Neural cell (in vitro differentiated cells): ENCODE data around the gene MALL. TPM values are rescaled to one million over a fixed set of nuclear protein-coding genes. Genes with fewer than 3 reads are reported as not detected.

Experiments used
- H2AFZ ChIP-seq: fragments of 200-600, 300-800 bp; sonication (generic), shearing (Covaris generic); 2 replicates; pipeline ENCODE4 v1.6.0; 2014; ENCODE audit warnings: low read depth, mild to moderate bottlenecking, antibody characterized with exemption, low read length, moderate library complexity
- H3F3A ChIP-seq: fragments of 200-600 bp; shearing (Covaris generic); 2 replicates; pipeline ENCODE4 v1.6.1; 2016; ENCODE audit warnings: mild to moderate bottlenecking, moderate library complexity, mixed read lengths, antibody characterized with exemption, low read length; ENCODE audit not compliant: insufficient read depth, poor library complexity, severe bottlenecking
- H3K27ac ChIP-seq: fragments of 200-600, 300-800 bp; sonication (generic), shearing (Covaris generic); 2 replicates; pipeline ENCODE4 v1.5.1; 2014; ENCODE audit warnings: mild to moderate bottlenecking, low read length, moderate library complexity
- H3K27me3 ChIP-seq: fragments of 300-800, 200-600 bp; sonication (generic), shearing (Covaris generic); 2 replicates; pipeline ENCODE4 v1.6.0; 2014; ENCODE audit warnings: mild to moderate bottlenecking, low read depth, low read length, moderate library complexity; ENCODE audit not compliant: insufficient read depth
- H3K36me3 ChIP-seq: fragments of 300-800, 200-600 bp; sonication (generic), shearing (Covaris generic); 2 replicates; pipeline ENCODE4 v1.5.1; 2014; ENCODE audit warnings: mild to moderate bottlenecking, antibody characterized with exemption, low read length, moderate library complexity; ENCODE audit not compliant: insufficient read depth
- H3K4me2 ChIP-seq: fragments of 300-800, 200-600 bp; sonication (generic), shearing (Covaris generic); 2 replicates; pipeline ENCODE4 v1.6.0; 2014; ENCODE audit warnings: mild to moderate bottlenecking, low read length
- H3K4me3 ChIP-seq: fragments of 300-800, 200-600 bp; sonication (generic), shearing (Covaris generic); 2 replicates; pipeline ENCODE4 v1.5.1; 2014; ENCODE audit warnings: mild to moderate bottlenecking, low read length, moderate library complexity
- H3K79me2 ChIP-seq: fragments of 200-600 bp; shearing (Covaris generic); replicated peaks from 2 replicates; pipeline ENCODE4 v1.6.0; 2014; ENCODE audit warnings: mild to moderate bottlenecking, low read length, moderate library complexity; ENCODE audit not compliant: insufficient read depth
- H3K9ac ChIP-seq: fragments of 300-800, 200-600 bp; sonication (generic), shearing (Covaris generic); 2 replicates; pipeline ENCODE4 v1.6.1; 2016; ENCODE audit warnings: mild to moderate bottlenecking, low read length, mixed read lengths
- H3K9me2 ChIP-seq: fragments of 200-600 bp; shearing (Covaris generic); 2 replicates; pipeline ENCODE4 v1.6.1; 2016; ENCODE audit warnings: mild to moderate bottlenecking, low read length, mixed read lengths; ENCODE audit not compliant: insufficient read depth
- H3K9me3 ChIP-seq: fragments of 200-600, 300-800 bp; sonication (generic), shearing (Covaris generic); 2 replicates; pipeline ENCODE4 v1.6.1; 2016; ENCODE audit warnings: mild to moderate bottlenecking, mixed run types, low read length, moderate library complexity, mixed read lengths
- H4K20me1 ChIP-seq: fragments of 200-600 bp; shearing (Covaris generic); 2 replicates; pipeline ENCODE4 v1.6.1; 2016; ENCODE audit warnings: mild to moderate bottlenecking, mixed run types; ENCODE audit not compliant: insufficient read depth
- CTCF ChIP-seq: fragments of 450-650 bp; IDR thresholded peaks from 2 replicates; pipeline ENCODE4 v1.5.1; 2014; ENCODE audit warnings: antibody characterized with exemption, mild to moderate bottlenecking, moderate library complexity; ENCODE audit not compliant: poor library complexity, severe bottlenecking
- EP300 ChIP-seq: fragments of 450-650 bp; conservative IDR thresholded peaks from 2 replicates; pipeline ENCODE4 v1.6.1; 2014; ENCODE audit warnings: antibody characterized with exemption, mild to moderate bottlenecking, moderate library complexity; ENCODE audit not compliant: poor library complexity, severe bottlenecking
- EZH2 ChIP-seq: fragments of 200-600, 300-800 bp; shearing (Covaris generic), sonication (generic); IDR thresholded peaks from 2 replicates; pipeline ENCODE4 v1.6.1; 2014; ENCODE audit warnings: antibody characterized with exemption, low read length, borderline replicate concordance, mild to moderate bottlenecking; ENCODE audit not compliant: insufficient read depth, poor library complexity, severe bottlenecking
- MXI1 ChIP-seq: fragments of 450-650 bp; conservative IDR thresholded peaks from 2 replicates; pipeline ENCODE4 v1.6.1; 2014; ENCODE audit warnings: antibody characterized with exemption, mild to moderate bottlenecking; ENCODE audit not compliant: poor library complexity, severe bottlenecking
- POLR2AphosphoS5 ChIP-seq: IDR thresholded peaks from 2 replicates; pipeline ENCODE4 v1.6.1; 2012
- RAD21 ChIP-seq: fragments of 450-650 bp; conservative IDR thresholded peaks from 2 replicates; pipeline ENCODE4 v1.6.1; 2014; ENCODE audit warnings: antibody characterized with exemption, mild to moderate bottlenecking, moderate library complexity
- REST ChIP-seq: IDR thresholded peaks from 2 replicates; pipeline ENCODE4 v1.6.1; 2012; ENCODE audit warnings: borderline replicate concordance
- SMC3 ChIP-seq: fragments of 450-650 bp; conservative IDR thresholded peaks from 2 replicates; pipeline ENCODE4 v1.6.1; 2014; ENCODE audit warnings: antibody characterized with exemption, mild to moderate bottlenecking, moderate library complexity; ENCODE audit not compliant: poor library complexity
- TAF1 ChIP-seq: IDR thresholded peaks from 2 replicates; pipeline ENCODE4 v1.6.1; 2012; ENCODE audit warnings: low read depth
- polyA plus RNA-seq: library from polyadenylated mRNA; depleted of rRNA; stranded (reverse); fragments of >200 nt; gene quantifications from 2 replicates; pipeline ENCODE4 v1.2.3, GENCODE V29; 2014

The MALL gene
- polyA plus RNA-seq, 1 donor from 2014 or later = not detected

- Histone ChIP-seq H3K9ac (no peak overlapping the region), H3F3A (no peaks in the 10 kb centered on the region), H3K27ac (no peak overlapping the region), H3K79me2 (no peaks in the 10 kb centered on the region), H3K9me2 (no peaks in the 10 kb centered on the region), H2AFZ (no peak overlapping the region), H3K36me3 (no peaks in the 10 kb centered on the region), H4K20me1 (no peaks in the 10 kb centered on the region), H3K4me2 (no peak overlapping the region), H3K9me3 (no peaks in the 10 kb centered on the region), H3K4me3 (no peak overlapping the region), H3K27me3 (no peaks in the 10 kb centered on the region)
- TF ChIP-seq POLR2AphosphoS5 (no peak), TAF1 (no peak), EZH2 (no peak), EP300 (no peak), CTCF (no peak)
These were observed 16.6 kb downstream of the MALL start for GRCh38 chr2:110099038-110099425.

DNA sequence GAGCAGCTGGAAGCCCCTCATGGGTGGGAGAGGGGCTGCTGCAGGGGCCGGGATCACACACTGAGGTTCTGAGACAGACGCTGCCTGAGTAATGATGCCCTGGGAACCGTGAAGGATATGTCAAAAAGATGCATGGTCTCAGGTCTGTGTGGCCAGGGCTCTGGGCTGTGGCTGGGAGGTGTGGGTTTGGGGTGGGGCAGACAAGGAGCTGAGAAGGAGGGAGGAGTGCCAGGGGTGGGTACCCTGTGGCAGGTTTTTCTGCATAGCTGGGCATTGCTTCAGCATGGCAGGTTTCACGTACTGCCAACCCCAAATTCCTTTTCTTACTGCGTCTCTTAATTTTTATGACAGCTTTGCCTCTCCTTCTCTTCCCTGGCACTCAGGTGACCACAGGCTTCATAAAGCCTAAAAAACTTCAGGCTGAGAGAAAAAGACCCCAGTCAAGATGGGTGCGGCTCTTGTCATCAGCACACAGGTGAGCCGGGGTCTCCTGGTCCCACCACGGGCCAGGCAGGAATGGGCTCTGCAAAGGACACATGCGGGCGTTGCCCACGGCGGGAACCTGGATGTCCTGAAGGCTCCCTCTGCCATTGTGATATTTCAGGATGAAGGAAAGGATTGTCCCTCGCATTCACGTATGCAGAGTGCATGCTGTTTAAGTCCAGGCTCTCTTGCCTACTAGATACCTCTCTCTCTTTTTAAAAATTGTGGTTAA is 18.0 kb downstream of the MALL start:
- Histone ChIP-seq H4K20me1 (no peaks in the 10 kb centered on the region), H3K9me3 (no peaks in the 10 kb centered on the region), H3K9ac (no peak overlapping the region), H3K27ac (no peak overlapping the region), H3K4me2 (no peak overlapping the region), H3K36me3 (no peaks in the 10 kb centered on the region), H2AFZ (no peak overlapping the region), H3F3A (no peaks in the 10 kb centered on the region), H3K9me2 (no peaks in the 10 kb centered on the region), H3K79me2 (no peaks in the 10 kb centered on the region), H3K4me3 (no peak overlapping the region), H3K27me3 (no peaks in the 10 kb centered on the region)
- no peak for TF ChIP-seq CTCF
- TF ChIP-seq EP300 = no peak
- TF ChIP-seq EZH2 = no peak
- TF ChIP-seq REST = no peak
- TF ChIP-seq MXI1 = no peak
- no peak for TF ChIP-seq SMC3
- TF ChIP-seq TAF1 = no peak
- TF ChIP-seq POLR2AphosphoS5 = no peak
- no peak for TF ChIP-seq RAD21
